ENCODE results near the gene DNM3. TPM values are rescaled to one million over a fixed set of nuclear protein-coding genes. Genes with fewer than 3 reads are reported as not detected.

DNM3 gene
- total RNA-seq, 1 experiment from 2014 or later: 2.7 TPM

DNA sequence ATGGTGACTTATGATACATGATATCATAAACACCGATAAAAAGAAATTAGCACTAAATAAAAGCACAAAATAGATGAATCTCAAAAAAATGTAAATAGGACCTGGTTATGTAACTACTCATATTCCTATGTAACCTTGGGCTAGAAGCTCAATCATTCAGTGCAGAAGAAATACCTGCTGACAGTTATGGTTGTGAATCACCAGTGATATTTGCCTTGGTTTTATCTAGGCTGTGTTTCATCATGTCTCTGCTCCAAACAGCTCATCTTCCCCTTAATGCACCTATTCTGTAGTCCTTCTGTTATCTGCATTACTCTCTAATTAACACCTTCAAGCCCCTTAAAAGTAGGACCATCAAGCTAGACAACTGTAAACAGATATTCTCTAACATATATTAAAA is 618.9 kb downstream of the DNM3 start:
- no peak overlapping the region for H3K9ac ChIP-seq (ENCODE audit: extremely low read depth, insufficient read length, low read length)
- H4K91ac ChIP-seq (ENCODE audit: insufficient read length, low read depth, low read length): no peak overlapping the region
- no peak overlapping the region for H3K14ac ChIP-seq (ENCODE audit: insufficient read depth, low read length)
- Mint-ChIP-seq H3K9me3 (no peaks in the 10 kb centered on the region), H3K4me3 (no peak overlapping the region), H3K27ac (no peak overlapping the region), H3K4me1 (peaks cover 12 to 13% of the 10 kb centered on the region in 2 experiments), H3K27me3 (ENCODE audit: low read depth) (no peaks in the 10 kb centered on the region), H3K36me3 (ENCODE audit: insufficient read depth in 1 of 3, low read depth in 3 of 3) (no peaks in the 10 kb centered on the region)
- H2BK120ac ChIP-seq (ENCODE audit: low read depth, low read length, poor library complexity, severe bottlenecking): no peak overlapping the region
- no peak for DNase-seq
- H3K4me1 ChIP-seq (ENCODE audit: insufficient read depth, low read length): no peaks in the 10 kb centered on the region; the same call in 1 of the 2 replicates
- H2BK5ac ChIP-seq (ENCODE audit: insufficient read length, low read length): no peak overlapping the region
- H2BK20ac ChIP-seq (ENCODE audit: low read depth, low read length, poor library complexity, severe bottlenecking): no peak overlapping the region
- no peak overlapping the region for H2AFZ ChIP-seq (ENCODE audit: low read length)
- H3K23ac ChIP-seq (ENCODE audit: insufficient read length, low read depth, low read length): no peak overlapping the region
- WGBS (ENCODE audit: extremely low coverage, insufficient read length, low lambda C conversion rate): no CpG with 5 or more reads among the region's 1 CpG
- no peaks in the 10 kb centered on the region for H3K79me2 ChIP-seq (ENCODE audit: insufficient read depth, low read length)
- TF ChIP-seq, protein P1, sequence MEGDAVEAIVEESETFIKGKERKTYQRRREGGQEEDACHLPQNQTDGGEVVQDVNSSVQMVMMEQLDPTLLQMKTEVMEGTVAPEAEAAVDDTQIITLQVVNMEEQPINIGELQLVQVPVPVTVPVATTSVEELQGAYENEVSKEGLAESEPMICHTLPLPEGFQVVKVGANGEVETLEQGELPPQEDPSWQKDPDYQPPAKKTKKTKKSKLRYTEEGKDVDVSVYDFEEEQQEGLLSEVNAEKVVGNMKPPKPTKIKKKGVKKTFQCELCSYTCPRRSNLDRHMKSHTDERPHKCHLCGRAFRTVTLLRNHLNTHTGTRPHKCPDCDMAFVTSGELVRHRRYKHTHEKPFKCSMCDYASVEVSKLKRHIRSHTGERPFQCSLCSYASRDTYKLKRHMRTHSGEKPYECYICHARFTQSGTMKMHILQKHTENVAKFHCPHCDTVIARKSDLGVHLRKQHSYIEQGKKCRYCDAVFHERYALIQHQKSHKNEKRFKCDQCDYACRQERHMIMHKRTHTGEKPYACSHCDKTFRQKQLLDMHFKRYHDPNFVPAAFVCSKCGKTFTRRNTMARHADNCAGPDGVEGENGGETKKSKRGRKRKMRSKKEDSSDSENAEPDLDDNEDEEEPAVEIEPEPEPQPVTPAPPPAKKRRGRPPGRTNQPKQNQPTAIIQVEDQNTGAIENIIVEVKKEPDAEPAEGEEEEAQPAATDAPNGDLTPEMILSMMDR (conservative IDR thresholded peaks at IDR 0.05): no peak
- no peak overlapping the region for H3T11ph ChIP-seq (ENCODE audit: low read length)
- no peak overlapping the region for H3K56ac ChIP-seq (ENCODE audit: insufficient read length, low read depth, low read length)
- no peaks in the 10 kb centered on the region for H3K9me3 ChIP-seq (ENCODE audit: control insufficient read depth, low read depth, low read length)
- H2BK15ac ChIP-seq (ENCODE audit: low read depth, low read length): no peak overlapping the region
- H3K27me3 ChIP-seq (ENCODE audit: insufficient read depth, low read length): no peaks in the 10 kb centered on the region
- H2AK5ac ChIP-seq (ENCODE audit: insufficient read length, low read length): no peak overlapping the region
- no peak overlapping the region for H3K18ac ChIP-seq (ENCODE audit: insufficient read length, low read depth, low read length)
- no peaks in the 10 kb centered on the region for H4K20me1 ChIP-seq (ENCODE audit: control insufficient read depth, insufficient read depth, insufficient read length)
- no peak overlapping the region for H3K4ac ChIP-seq (ENCODE audit: low read depth, low read length)
- no peak overlapping the region for H4K5ac ChIP-seq (ENCODE audit: insufficient read length, low read depth, low read length)
- no peak overlapping the region for H3K27ac ChIP-seq (ENCODE audit: insufficient read length, low read depth, low read length)
- no peak overlapping the region for H3K4me2 ChIP-seq (ENCODE audit: insufficient read depth, insufficient read length, low read length)
- no peaks in the 10 kb centered on the region for H3K23me2 ChIP-seq (ENCODE audit: insufficient read length, low read depth, low read length, poor library complexity, severe bottlenecking)
- H2BK12ac ChIP-seq (ENCODE audit: insufficient read length, low read depth, low read length): no peak overlapping the region
- H4K8ac ChIP-seq (replicated peaks; ENCODE audit: insufficient read length, low read depth, low read length): no peak overlapping the region
- no peaks in the 10 kb centered on the region for H3K79me1 ChIP-seq (ENCODE audit: insufficient read depth, low read depth, low read length, poor library complexity, severe bottlenecking)
